ENCODE data around the gene SKAP1.
"Not testable (repeated sequence)": the region's sequence is repeated elsewhere in the genome, so short reads cannot be mapped to it uniquely, and the experiment has no call there.

The SKAP1 gene

DNA sequence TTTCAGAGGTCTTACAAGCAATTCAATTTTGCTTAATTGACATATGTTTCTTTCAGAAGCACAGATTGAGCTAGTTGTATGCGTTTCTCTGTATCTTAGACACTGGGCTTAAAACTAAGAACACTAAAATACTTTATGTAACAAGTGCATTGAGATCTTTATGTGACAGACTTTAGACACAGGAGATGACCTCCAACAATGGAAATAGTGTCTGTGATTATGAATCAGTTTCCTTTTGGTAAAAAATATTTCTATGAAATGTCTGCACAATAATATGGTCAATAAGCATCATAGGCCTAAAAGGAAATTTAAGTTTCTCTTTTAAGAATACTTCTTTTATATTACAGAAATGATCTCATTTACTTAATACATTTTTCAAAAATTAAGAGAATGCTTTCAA is 153.2 kb downstream of the SKAP1 start:
- DNase-seq, result no peak

DNA sequence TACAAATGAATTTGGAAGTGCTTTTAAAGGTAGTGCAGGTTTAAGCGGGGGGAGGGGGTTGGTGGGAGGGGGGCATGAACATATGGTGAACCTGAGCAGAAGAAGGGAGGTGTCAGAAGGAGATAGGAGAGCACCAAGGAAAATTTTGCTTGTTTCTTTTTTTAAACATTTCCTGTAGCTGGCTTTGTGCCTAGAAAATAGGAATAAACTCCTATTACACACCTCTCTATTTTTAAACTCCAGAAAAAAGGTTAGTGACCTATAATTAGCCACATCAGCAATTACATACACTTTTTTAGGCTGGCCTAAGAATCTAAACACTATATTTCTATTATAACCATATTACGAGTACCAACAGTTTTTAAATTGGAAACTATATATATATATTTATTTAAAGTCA is 159.1 kb downstream of the SKAP1 start:
- DNase-seq, result no peak

DNA sequence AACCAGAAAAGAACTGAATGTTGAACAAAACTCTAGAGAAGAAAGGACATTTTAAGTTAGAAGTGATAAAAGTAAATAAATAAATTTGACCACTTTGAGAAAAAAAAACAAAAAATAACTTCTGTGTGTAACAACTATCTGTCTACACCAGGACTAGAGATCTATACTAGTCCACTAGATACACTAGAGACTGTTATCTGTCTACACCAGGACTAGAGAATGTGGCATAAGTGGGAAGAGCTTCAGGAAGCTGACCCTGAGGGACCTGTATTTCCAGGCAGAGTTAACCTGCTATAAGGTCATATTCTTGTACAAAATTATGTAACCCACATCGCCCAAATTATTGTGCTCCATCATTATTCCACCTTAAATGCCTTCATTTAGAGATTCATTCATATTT is 160.8 kb downstream of the SKAP1 start:
- no peak for DNase-seq

DNA sequence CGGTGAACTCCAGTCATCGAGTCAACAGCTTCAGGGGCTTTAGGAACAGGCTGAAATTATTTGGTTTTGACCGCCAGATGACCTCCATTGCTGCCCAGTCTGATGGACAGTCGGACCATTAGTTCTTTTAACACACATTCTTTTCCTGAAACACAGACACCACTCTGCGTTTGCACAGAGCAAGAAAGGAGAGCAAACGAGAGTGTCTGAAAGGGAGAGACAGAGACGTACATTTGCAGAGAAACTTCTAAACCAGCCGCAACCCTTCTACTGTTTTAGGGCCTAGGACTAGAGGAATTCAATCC is 166.3 kb downstream of the SKAP1 start:
- no peak for DNase-seq

DNA sequence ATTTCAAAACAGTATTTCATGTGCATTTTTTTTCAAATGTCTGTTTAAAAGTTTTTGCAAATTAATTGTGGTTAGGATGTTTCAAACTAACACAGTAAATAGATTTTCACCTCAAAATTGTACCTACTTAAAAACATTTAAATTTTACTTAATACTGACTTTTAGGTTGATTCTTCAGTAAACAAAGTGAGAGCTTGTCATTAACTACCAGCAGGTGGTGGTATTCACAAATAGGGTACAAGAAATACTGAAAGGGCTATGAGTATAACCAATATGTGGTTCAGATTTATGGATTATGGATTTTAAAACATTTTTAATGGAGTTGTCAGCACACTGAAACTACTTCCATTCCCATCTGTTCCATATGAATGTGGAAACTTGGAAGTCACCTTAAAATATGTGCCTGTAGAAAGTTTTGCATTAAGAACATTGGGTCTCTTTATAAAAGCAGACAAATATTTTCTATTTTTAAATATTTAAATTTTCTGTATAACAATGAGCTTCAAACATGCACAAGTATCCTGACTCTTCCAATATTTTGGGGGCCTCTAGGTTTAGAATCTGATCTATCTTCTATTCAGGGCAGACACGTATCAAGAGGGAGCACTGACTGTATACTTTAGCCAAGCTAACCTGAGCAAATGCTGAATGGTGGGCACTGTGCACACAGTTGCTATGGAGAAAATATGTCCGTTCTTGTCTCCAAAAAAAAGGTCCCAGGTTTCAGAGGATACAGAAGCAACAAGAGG is 166.9 kb downstream of the SKAP1 start:
- peak; percentile 23 for DNase-seq

DNA sequence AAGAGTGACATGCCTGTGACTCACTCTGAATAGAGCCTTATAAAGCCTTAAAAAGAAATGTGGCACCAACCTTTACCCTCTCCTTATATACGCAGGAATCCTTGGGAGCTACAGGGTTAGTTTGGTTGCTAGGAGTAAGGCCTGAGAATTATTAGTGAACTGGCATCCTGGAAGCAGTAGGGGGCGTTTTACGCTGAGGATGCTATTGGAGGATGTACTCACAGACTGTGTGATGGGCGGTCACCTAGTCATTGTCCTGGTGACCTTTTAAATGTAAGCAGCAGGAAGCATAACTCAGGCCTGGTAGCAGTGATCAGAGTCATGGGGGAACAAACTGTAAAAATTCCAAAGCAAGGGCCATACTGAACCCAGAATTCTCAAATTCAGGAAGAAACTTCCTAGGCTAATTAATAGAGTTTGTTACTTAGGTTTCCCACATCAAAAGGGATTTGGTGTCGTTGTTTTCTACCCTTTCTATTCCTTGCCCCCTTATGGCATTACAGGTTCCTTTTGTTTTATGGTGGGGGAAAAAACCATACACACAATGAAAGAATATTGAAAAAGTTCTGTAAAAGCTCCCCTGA is 168.6 kb downstream of the SKAP1 start:
- no peak for DNase-seq

DNA sequence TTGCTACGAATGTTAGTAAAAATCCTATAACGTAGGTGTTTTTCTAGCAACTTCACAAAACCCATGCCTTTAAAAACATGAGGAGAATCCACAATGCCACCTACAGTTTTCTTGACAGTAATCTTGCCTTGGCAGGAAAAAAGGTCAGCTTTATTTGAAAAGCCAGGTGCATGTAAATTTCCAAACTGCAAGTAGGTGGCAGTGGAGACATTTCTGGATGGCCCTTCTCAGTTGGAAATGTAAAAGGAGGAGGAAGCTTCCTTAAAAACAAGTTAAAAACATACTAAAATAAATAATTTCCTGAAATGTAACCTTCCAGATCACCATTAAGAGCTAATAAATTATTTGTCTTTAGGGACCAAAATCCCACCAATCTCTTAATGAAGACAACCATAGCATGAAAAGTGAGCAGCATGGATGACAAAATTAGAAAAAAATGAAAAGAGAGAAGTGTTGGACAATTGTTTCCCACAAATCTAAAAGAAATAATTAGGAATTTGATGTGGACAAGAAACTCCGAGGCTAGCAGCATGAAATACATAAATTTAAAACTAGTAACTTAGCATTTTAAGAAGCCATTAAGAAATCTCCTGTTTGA is 170.2 kb downstream of the SKAP1 start:
- DNase-seq, result no peak

DNA sequence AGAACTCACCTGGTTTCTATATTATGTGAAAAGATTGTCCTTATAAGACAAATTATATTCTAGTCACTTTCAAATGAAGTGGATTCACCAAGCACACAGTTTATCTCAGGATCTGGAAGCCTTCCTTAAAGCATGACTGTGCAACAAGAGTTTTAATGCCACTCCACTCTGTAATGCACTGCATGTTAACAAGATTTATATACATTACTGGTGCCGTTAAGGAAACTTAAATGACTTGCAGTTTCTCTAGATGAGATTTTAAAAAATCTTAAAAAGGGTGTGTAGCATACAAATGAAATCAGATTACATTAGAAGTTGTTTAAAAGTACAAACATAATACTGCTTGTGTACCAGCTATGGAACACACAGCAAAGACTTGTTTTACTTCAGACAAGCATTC is 171.7 kb downstream of the SKAP1 start:
- DNase-seq, result no peak

DNA sequence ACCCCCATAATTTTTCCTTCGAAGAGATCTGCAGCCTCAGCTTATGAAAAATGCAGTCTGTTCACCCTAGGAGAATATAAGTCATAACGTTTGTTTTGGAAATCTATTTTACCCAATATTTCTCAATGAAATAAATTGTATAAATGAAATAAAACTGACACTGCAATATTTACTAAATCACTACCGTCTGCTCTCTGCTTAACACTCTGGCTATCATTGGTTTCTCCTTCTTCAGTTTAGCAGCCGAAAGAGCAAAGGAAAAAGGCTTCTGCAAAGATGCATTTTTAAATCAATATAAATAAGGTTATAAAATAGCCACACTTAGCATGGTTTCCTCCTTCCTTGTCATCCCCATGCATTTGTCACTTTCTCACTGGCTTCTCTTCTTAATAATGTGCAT is 174.3 kb downstream of the SKAP1 start:
- no peak for DNase-seq

DNA sequence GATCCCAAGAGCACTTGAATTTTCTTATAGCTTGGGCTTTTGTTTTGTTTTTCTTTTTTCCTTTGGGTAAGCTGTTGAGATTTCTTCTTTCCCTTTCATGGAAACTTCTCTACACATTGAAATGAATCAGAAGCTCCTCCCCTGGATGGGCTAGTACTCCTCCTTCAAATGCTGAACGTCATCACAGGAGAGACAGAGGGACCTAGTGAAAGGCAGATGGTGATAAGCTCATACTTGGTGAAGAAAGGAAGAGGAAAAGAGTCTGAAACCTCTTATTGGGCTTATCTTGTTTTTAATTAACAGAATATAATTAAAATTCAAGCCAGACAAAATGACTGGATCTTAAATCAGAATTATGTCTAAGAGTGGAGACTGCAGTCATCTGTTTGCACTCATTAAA is 175.1 kb downstream of the SKAP1 start:
- no peak for DNase-seq

DNA sequence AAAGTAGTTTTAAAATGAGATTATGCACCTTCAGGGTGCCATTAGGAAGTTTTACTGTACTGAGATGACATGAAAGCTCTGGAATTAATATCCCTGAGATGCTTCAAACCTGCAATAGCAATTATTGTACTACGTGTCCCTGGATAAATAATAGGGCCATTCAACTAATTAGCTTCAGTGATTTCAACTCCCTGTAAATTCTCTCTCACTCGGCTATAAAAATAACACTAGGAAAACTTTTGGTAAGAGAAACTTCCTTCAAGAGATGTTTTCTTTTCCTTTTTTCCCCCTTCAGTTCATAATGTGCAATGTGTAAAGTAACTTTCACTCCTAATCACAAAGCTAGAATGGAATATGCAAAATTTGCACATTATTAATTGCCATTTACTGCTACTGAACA is 176.0 kb downstream of the SKAP1 start:
- DNase-seq, result no peak

DNA sequence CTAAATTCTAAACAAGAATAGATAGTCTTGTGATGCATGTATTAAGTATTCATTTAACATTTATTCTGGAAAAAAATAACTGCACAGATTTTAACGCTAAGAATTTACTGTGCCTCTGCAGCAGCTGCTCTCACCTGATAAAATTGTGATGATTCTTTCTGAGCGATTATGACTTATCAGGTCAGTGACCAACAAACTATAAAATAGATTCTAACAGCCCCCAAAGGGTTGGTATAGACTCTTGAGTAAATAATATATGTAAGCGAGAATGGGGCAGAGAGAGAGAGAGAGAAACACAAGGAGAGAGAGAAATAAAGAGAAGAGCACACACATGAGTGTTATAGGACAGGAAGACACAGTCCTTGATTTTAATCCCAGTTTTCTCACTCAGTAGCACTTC is 178.1 kb downstream of the SKAP1 start:
- DNase-seq, result no peak

DNA sequence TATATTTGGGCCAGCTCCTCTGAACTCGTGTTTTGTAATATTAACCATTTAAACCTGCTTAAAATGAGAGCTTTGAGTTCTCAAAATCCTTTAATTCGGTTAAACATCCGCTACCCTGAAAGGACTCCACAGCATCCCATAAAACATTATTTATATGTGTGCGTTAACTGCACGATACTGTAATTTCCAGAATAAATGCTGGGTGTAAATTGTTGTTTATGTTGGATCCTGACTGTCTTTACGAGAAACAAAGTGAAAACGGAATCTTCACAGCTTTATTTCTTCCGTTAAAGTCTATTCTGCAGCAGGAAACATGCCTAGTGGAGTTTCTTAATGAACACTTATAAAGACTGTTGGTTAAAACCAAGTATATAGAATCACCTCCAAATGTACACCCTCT is 179.1 kb downstream of the SKAP1 start:
- no peak for DNase-seq

DNA sequence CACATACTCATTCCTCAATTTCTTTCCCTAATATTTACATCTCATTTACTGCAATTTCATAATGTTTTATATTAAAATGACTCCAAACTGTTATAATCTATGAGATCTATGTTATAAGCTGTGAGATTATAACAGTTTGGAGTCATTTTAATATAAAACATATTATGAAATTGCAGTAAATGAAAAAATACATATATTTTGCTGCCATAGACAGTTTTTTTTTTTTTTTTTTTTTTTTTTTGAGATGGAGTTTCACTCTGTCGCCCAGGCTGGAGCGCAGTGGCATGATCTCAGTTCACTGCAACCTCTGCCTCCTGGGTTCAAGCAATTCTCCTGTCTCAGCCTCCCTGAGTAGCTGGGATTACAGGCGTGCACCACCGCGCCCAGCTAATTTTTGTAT is 180.0 kb downstream of the SKAP1 start:
- not testable (repeated sequence) for DNase-seq

DNA sequence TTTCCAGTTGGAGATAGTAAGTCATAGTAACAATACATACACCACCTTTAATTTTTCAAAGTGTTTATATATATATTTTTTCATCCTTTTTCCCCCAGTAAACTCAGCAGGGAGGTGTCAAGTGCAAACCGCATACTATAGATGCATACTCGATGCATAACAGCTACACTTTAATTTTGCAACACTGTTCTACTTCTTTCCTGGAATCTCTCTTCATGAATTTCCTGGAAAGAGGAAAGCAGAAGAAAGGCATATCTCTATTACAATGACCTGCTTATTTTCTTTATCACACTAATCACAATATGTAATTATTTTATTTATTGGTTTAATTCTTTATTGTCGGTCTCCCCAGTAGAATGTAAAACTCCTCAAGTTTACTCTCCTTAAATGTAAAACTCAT is 182.4 kb downstream of the SKAP1 start:
- DNase-seq, result no peak

DNA sequence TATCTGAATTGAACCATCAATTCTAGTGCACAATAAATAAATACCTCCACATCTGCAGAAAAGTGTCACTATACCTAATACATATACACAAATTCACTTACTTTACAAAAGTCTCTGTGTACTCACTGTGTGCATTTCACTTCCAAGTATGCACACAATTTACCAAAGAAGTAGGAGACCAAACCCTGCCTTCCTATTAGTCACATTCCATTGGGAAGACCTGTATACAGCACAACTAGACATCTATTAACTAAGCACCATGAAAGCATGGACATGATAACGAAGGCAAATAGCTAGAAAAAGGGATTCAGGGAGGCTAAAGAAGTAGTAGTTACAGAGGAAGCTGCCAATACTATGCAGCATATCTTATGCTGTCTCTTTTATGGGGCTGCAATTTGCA is 183.0 kb downstream of the SKAP1 start:
- no peak for DNase-seq

DNA sequence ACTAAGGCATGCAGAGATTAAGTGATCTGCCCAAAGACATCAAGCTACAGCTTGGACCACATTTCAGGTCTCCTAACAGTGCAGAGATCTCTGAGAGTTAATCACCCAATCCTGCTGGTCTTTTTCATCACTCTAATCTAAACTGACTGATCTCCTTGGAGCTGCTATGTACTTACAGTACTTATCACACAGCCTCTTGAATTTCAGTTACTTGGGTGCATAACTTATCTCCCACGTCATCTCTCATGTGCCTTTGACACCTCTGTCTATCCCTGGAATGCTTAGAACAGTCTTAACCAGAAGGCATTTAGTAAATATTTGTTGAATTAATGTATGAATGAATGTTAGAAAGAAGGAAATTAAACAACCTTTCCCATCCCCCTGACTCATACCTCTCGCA is 183.4 kb downstream of the SKAP1 start:
- no peak for DNase-seq

DNA sequence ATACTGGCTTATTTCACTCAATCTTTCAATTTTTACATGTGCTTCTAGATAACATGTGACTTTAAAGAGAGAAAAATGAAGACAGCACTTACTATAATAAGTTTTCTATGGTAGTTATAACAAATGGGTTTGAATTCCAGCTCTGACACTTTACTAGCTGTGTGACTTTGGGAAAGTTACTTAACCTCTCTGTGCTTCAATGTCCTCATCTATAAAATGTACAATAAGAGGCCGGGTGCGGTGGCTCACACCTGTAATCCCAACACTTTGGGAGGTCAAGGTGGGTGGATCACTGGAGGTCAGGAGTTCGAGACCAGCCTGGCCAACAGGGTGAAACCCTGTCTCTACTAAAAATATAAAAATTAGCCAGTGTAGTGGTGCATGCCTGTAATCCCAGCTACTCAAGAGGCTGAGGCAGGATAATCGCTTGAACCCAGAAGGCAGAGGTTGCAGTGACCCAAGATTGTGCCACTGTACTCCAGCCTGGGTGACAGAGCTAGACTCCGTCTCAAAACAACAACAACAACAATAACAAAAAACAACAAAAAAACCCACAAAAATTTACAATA is 184.5 kb downstream of the SKAP1 start:
- not testable (repeated sequence) for DNase-seq

DNA sequence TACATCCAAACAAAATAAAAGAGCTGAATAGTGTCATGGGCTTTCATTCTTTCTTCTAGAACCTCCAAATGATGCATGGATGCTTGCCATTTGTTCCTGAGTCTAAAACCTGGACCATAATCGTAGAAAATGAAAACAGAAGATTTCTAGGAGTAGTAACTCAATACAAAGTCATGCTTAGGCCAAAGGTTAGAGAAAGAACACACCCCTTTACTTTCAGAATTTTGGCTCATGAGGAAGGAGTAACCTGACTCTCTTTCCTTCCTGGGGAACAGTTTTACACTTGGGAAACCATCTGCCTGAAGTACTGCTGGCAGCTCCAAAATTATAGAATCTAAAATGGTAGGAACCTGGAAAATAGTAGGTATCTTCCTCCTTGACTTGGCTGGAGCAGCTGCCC is 185.2 kb downstream of the SKAP1 start:
- DNase-seq, result no peak

DNA sequence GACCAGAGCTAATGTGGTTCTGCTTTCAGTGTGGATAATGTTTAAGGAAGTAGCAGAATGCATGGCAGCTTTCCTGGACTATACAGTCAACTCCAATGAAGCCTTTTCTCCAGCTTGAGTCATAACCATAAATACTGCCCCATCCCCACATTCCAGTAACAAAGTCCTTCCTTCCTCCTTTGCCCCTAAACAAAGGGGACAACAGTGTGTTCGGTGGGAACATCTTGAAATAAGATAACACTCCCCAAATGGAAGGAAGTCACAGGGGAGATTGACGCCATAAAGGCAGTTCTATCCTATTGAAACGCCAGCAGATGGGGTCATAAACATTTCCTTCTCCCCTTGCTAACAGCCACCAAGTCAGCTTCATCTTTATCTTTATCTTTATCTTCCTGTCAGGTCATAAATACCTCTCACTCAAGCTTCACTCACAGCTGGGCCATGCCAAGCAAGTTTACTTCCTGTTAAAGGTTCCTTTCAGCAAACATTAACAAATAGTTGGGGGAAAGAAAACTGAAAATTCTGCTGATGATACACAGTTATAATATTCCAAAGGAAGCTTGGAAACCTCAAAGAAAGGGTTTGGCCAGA is 185.8 kb downstream of the SKAP1 start:
- DNase-seq, result no peak

DNA sequence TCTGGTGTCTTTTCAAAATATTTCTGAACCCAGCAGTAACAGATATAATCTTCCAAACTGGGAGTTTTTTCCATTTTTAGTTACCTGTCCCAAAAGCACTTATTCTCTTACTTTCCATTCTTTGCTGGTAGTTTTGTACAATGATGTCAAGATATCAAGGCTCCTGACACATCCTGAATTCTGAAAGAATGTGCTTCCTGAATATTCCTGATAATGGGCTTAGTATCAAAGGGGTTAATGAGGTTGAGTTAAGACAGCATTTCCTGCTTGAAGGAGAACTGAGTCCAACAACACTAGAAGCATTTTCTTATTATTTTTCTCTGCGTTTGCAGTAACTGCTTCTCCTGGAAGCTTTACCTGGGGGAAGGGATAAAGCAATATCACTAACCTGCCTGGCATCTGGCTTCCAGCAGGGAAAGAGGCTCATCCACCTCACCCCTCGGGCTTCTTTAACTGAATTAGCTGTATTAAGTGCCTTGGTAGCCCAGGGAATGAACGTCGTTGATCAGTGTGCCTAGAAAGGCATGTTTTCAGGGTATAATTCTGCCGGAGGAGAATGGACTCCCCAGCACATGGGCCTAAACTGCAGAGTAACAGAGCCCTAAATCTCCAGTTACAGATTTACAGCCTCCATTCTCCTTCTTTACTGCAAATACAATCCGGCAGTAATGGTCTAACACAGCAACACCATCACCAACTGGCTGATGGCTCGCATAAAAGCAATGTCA is 188.1 kb downstream of the SKAP1 start:
- DNase-seq, result no peak

DNA sequence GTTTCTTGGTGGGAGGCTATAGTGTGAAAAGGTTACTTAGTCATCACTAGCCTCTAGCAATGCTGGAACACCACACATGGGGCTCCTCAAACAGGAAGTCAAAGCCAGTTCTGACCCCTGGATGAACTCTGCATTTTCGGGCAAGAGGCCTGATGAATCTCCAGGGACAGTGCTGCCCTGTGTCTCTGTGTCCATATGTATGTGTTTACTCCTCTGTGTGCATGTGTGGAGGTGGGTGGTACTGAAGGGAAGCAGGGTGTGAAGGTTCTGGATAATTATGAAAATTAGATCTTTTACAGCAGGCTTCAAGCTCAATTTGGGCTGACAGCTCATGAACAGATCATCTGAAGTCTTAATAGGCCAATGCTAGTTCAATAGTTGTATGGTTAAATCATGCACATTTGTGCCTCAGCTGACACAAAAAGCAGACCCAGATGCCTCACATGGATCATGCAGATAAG is 188.9 kb downstream of the SKAP1 start:
- DNase-seq, result no peak

DNA sequence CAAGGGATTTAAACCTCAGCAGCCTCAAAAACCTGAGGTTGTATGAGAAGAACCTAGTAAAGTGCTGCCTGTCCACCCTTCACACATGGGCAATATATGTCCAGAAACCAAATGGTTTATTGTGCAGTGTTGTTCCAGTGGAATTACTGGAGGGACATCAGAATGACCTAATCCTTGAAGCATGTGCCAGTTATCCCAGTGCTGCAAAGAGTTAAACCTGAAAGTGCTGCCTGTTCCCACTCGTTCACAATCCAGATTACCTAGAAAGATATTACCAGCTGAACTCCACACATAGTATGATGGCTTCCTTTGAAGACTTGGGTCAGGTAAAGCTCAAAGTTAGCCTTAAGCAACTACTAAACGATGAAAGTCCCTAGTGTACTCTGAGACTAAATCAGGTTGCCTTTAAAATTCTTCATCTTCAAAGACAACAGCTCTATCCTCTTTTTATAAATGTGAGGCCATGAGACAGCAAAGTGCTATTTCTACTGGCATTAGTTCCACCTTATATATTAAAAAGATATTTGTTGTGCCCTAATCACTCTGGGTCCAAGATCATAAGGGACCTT is 189.4 kb downstream of the SKAP1 start:
- no peak for DNase-seq
